Type B pancreatic cell (in vitro differentiated cells): Measurements from ENCODE around the gene GABRD. TPM values are rescaled to one million over a fixed set of nuclear protein-coding genes. Genes with fewer than 3 reads are reported as not detected.

Experiments used
- DNase-seq: peaks from one replicate; pipeline ENCODE4 v3.0.0; 2021; ENCODE audit warnings: mixed read lengths; ENCODE audit not compliant: unreplicated experiment; ENCODE audit errors: extremely low spot score
- H3K27ac Mint-ChIP-seq: 2 replicates; pipeline ENCODE4 v1.8.0; 2021; ENCODE audit warnings: mild to moderate bottlenecking, mixed read lengths
- H3K27me3 Mint-ChIP-seq: 2 replicates; pipeline ENCODE4 v1.8.0; 2021; ENCODE audit warnings: mixed read lengths
- H3K36me3 Mint-ChIP-seq: 2 replicates; pipeline ENCODE4 v1.8.0; 2021; ENCODE audit warnings: mixed read lengths
- H3K4me1 Mint-ChIP-seq: one replicate; pipeline ENCODE4 v1.8.0; 2021; ENCODE audit warnings: mixed read lengths; ENCODE audit not compliant: unreplicated experiment
- H3K4me3 Mint-ChIP-seq: 2 replicates; pipeline ENCODE4 v1.8.0; 2021; ENCODE audit warnings: mild to moderate bottlenecking, mixed read lengths
- H3K9me3 Mint-ChIP-seq: 2 replicates; pipeline ENCODE4 v1.8.0; 2021; ENCODE audit warnings: mixed read lengths
- CTCF ChIP-seq: fragments of 200-600 bp; sonication (generic); conservative IDR thresholded peaks from 2 replicates; pipeline ENCODE4 v1.5.0; 2021; ENCODE audit warnings: antibody characterized with exemption, mild to moderate bottlenecking
- total RNA-seq: library from RNA; stranded (reverse); gene quantifications from 2 replicates; pipeline ENCODE4 v1.2.1, GENCODE V29; 2021; ENCODE audit warnings: low replicate concordance

Gene GABRD
- total RNA-seq, 1 donor from 2014 or later: 0.43 TPM

GRCh38 chr1:2055911-2056575, 36.9 kb downstream of the GABRD start:
- Mint-ChIP-seq H3K27me3 (peaks cover 13% of the 10 kb centered on the region), H3K9me3 (no peaks in the 10 kb centered on the region), H3K4me3 (no peak overlapping the region), H3K27ac (no peak overlapping the region), H3K4me1 (peaks cover 3% of the 10 kb centered on the region), H3K36me3 (no peaks in the 10 kb centered on the region)
- no peak for TF ChIP-seq CTCF
- no peak for DNase-seq

GRCh38 chr1:2056955-2057590, 37.9 kb downstream of the GABRD start:
- Mint-ChIP-seq H3K36me3 (no peaks in the 10 kb centered on the region), H3K4me3 (no peak overlapping the region), H3K27ac (no peak overlapping the region), H3K4me1 (peaks cover 3% of the 10 kb centered on the region), H3K9me3 (no peaks in the 10 kb centered on the region), H3K27me3 (peaks cover 6% of the 10 kb centered on the region)
- no peak for TF ChIP-seq CTCF
- no peak for DNase-seq

- Mint-ChIP-seq H3K27me3 (no peaks in the 10 kb centered on the region), H3K36me3 (no peaks in the 10 kb centered on the region), H3K4me3 (no peak overlapping the region), H3K4me1 (no peaks in the 10 kb centered on the region), H3K9me3 (no peaks in the 10 kb centered on the region), H3K27ac (no peak overlapping the region)
- DNase-seq: no peak
- no peak for TF ChIP-seq CTCF
These were observed 40.3 kb downstream of the GABRD start for GRCh38 chr1:2059290-2059953.

GRCh38 chr1:2060072-2060471, 40.9 kb downstream of the GABRD start:
- no peak for DNase-seq
- Mint-ChIP-seq H3K9me3 (peaks cover 3% of the 10 kb centered on the region), H3K4me3 (no peak overlapping the region), H3K27ac (no peak overlapping the region), H3K36me3 (peaks cover 3% of the 10 kb centered on the region), H3K27me3 (no peaks in the 10 kb centered on the region), H3K4me1 (no peaks in the 10 kb centered on the region)
- TF ChIP-seq CTCF: no peak

- DNase-seq: no peak
- Mint-ChIP-seq H3K9me3 (peaks cover 4% of the 10 kb centered on the region), H3K4me1 (no peaks in the 10 kb centered on the region), H3K27ac (no peak overlapping the region), H3K27me3 (no peaks in the 10 kb centered on the region), H3K36me3 (peaks cover 4% of the 10 kb centered on the region), H3K4me3 (no peak overlapping the region)
- no peak for TF ChIP-seq CTCF
These were observed 41.4 kb downstream of the GABRD start for GRCh38 chr1:2060535-2060934.
